ENCODE measurements around the gene MOCOS. TPM values are rescaled to one million over a fixed set of nuclear protein-coding genes. Genes with fewer than 3 reads are reported as not detected.

The MOCOS gene
- total and polyA plus RNA-seq, 2 of the 13 experiments (the other 11 are each of a cell fraction or from before 2014, with no cell fraction given) = 7.7 to 15.4 TPM

- TF ChIP-seq ZSCAN9 (CRISPR knock-in tag; IDR thresholded peaks at IDR 0.05; ENCODE audit: borderline replicate concordance) (peak; percentile 84), ZBTB39 (CRISPR knock-in tag; IDR thresholded peaks at IDR 0.05) (peak; percentile 79; the same call in 1 of the 2 replicates), KDM3A (CRISPR knock-in tag; IDR thresholded peaks at IDR 0.05; ENCODE audit: low read depth) (peak; percentile 56; the same call in 1 of the 2 replicates), SKIL (CRISPR knock-in tag; IDR thresholded peaks at IDR 0.05; ENCODE audit: borderline replicate concordance) (no peak), ZNF558 (CRISPR knock-in tag; IDR thresholded peaks at IDR 0.05; ENCODE audit: borderline replicate concordance) (no peak), ZNF569 (CRISPR knock-in tag; IDR thresholded peaks at IDR 0.05; ENCODE audit: borderline replicate concordance) (no peak), NRL (CRISPR knock-in tag; IDR thresholded peaks at IDR 0.05; ENCODE audit: borderline replicate concordance) (no peak), ZBED4 (CRISPR knock-in tag; IDR thresholded peaks at IDR 0.05; ENCODE audit: borderline replicate concordance) (peak; percentile 99), NPAS2 (CRISPR knock-in tag; IDR thresholded peaks at IDR 0.05; ENCODE audit: borderline replicate concordance) (no peak), NONO (IDR thresholded peaks at IDR 0.05) (no peak), NONO (CRISPR knock-in tag; conservative IDR thresholded peaks at IDR 0.05) (no peak; the same call in 1 of the 2 replicates), ZNF350 (CRISPR knock-in tag; IDR thresholded peaks at IDR 0.05; ENCODE audit: borderline replicate concordance, low read depth) (peak; percentile 64; the same call in 1 of the 2 replicates), HNF1A (IDR thresholded peaks at IDR 0.05; ENCODE audit: low read depth) (no peak), HNF1A (CRISPR knock-in tag; IDR thresholded peaks at IDR 0.05; ENCODE audit: borderline replicate concordance) (peak; percentile 78; the same call in 1 of the 2 replicates), THRA (CRISPR knock-in tag; IDR thresholded peaks at IDR 0.05; ENCODE audit: borderline replicate concordance) (peak; percentile 59; the same call in 1 of the 2 replicates)
Measured at GRCh38 chr18:36176177-36176584, 11.1 kb upstream of the MOCOS start (continued).
